Activated naive CD4-positive, alpha-beta T cell treated with anti-CD3 and anti-CD28 coated beads, Interleukin-2, amount 50 U/mL, for 24 hours (primary cell): ENCODE measurements around the gene COLEC11.
"Not testable (repeated sequence)": the region's sequence is repeated elsewhere in the genome, so short reads cannot be mapped to it uniquely, and the experiment has no call there.

Source experiments
- H3K27ac Mint-ChIP-seq: one replicate; pipeline ENCODE4 v1.8.0; 2021; ENCODE audit warnings: mild to moderate bottlenecking, mixed read lengths
- H3K27me3 Mint-ChIP-seq: one replicate; pipeline ENCODE4 v1.8.0; 2021; ENCODE audit warnings: mixed read lengths
- H3K36me3 Mint-ChIP-seq: one replicate; pipeline ENCODE4 v1.8.0; 2021; ENCODE audit warnings: mixed read lengths
- H3K4me1 Mint-ChIP-seq: one replicate; pipeline ENCODE4 v1.8.0; 2021; ENCODE audit warnings: mixed read lengths
- H3K4me3 Mint-ChIP-seq: one replicate; pipeline ENCODE4 v1.8.0; 2021; ENCODE audit warnings: mild to moderate bottlenecking, mixed read lengths
- H3K9me3 Mint-ChIP-seq: one replicate; pipeline ENCODE4 v1.8.0; 2021; ENCODE audit warnings: mixed read lengths

The COLEC11 gene

DNA sequence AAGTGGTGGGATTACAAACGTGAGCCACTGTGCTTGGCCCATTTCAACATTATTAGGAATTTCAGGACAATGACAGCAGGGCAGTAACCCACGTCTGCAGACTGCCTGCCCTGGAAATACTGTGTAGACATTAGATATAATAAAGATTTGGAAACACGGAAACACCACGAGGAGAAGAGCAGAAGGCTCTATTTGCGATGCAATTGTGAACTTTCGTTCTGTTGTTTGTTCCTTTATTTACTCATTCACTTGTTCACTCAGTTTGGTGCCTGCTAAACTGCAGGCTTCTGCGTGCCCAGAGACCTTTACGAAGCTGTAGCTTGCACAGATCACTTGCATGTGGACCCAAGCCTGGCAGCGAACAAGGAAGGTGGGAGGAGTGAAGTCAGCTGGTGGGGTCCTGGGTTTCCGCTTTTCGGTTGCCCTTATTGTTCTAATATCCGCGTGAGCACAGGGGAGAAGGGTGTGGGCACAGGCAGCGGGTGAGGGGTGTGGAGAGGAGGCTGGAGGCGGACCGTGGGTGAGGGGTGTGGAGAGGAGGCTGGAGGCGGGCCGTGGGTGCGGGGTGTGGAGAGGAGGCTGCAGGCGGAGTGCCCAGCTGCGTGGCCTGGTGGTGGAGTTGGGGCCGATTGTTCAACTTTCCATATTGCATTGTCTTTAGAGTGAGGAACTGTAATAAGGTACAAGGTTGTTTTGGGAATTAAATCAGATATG lies 3.4 kb downstream of the COLEC11 start:
- H3K9me3 Mint-ChIP-seq = no peaks in the 10 kb centered on the region
- H3K36me3 Mint-ChIP-seq = peaks cover 8% of the 10 kb centered on the region
- H3K4me1 Mint-ChIP-seq = peaks cover 30% of the 10 kb centered on the region
- no peak overlapping the region for H3K27ac Mint-ChIP-seq
- no peaks in the 10 kb centered on the region for H3K27me3 Mint-ChIP-seq
- no peak overlapping the region for H3K4me3 Mint-ChIP-seq

DNA sequence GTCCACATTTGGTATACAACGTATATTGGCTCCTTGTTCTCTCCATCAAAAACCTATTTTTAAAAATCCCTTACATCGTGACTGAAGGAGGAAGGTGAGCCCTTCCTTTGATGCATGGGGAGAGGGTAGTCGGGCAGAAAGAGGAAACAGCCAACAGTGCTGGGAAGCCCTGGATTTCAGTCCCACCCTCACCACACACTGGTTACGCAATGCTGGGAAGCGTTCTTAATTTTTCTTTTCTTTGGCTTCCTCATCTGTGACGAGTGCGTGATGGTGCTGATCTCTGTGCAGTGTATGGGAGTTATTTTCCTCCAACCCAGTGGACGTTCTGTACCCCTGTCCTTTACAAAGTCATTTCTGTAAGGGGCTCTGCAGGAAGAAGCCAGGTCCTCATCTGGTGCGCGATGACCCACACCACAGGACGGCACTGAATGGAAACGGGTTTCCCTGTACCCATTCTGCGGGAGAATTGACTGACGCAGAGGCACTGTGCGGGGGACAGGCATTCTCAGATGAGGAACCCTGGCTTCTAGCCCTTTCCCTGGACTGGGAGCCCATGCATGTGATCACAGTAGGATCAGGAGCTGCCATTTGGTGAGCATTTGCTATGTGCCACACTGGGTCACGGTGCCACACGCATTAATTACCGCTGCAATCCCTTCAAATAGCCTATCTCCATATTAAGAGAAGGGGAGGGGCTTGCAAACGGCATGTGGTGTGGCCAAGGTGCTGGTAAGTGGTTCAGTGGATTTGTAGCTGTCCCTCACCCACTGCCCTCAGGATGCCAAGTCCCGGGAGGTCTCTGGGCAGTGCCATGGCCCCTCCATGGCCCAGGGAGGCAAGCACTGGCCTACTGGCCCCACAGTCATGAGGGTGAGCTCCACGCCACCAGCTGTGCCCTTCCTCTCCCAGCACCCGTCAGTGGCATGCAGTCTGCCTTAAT lies 4.3 kb downstream of the COLEC11 start:
- Mint-ChIP-seq H3K27ac (no peak overlapping the region), H3K4me1 (peaks cover 30% of the 10 kb centered on the region), H3K27me3 (no peaks in the 10 kb centered on the region), H3K9me3 (no peaks in the 10 kb centered on the region), H3K4me3 (no peak overlapping the region), H3K36me3 (peaks cover 6% of the 10 kb centered on the region)

DNA sequence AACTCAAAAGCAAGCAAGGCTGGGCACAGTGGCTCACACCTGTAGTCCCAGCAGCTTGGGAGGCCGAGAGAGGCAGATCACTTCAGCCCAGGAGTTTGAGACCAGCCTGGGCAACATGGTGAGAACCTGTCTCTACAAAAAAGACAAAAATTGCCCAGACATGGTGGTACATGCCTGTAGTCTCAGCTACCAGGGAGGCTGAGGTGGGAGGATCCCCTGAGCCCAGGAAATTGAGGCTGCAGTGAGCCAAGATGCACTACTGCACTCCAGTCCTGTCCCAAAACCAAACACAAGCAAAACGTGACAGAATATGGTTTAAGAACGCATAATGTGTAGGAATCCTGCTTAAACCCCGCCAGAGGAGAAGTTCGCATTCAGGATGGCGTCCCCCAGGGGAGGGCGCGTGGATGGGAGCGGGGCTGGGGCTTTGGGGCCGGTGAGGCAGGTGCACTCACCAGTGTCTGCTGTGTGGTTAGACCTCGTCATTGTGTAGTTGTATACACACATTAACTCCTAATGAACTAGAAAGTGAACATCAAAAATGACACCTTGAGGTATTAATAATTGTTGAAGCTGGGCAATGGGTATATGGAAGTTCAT lies 5.4 kb downstream of the COLEC11 start:
- H3K9me3 Mint-ChIP-seq = no peaks in the 10 kb centered on the region
- no peaks in the 10 kb centered on the region for H3K27me3 Mint-ChIP-seq
- H3K4me1 Mint-ChIP-seq = peaks cover 29% of the 10 kb centered on the region
- H3K36me3 Mint-ChIP-seq = peaks cover 2% of the 10 kb centered on the region
- H3K4me3 Mint-ChIP-seq = no peak overlapping the region
- no peak overlapping the region for H3K27ac Mint-ChIP-seq

DNA sequence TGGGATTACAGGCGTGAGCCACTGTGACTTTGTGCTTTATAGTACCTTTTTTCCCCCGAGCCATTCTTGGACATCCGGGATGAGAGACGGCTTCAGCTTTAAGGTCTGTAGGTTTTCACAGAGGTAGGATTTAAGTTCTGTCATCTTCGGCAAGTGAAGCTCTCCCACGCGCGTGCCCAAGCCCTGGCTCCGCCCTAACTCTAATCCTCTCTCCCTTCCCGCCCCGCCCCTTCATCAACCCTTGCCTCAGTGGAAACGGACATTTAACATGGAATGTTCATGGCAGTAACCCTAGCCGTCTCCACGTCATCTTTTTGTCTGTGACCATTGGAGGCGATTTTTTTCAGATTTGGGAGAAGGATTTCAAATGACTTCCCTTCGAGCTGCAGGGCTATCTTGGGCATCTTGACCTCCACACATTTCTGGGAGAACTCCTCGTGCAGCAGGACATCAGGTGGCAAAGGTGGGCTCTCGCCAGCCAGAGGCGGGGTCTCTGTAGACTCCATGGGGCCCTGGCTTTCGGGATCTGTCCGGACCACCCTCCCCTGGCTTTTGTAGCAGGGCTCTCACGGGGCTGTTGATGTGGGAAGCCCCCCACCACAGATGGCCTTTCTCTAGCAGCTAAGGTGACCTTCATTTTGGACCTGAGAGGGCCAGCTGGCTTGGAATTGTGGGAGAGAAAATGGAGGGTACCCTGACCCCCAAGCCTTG lies 6.8 kb downstream of the COLEC11 start:
- H3K27me3 Mint-ChIP-seq = no peaks in the 10 kb centered on the region
- no peak overlapping the region for H3K27ac Mint-ChIP-seq
- peaks cover 19% of the 10 kb centered on the region for H3K4me1 Mint-ChIP-seq
- no peak overlapping the region for H3K4me3 Mint-ChIP-seq
- H3K36me3 Mint-ChIP-seq = peaks cover 2% of the 10 kb centered on the region
- no peaks in the 10 kb centered on the region for H3K9me3 Mint-ChIP-seq

DNA sequence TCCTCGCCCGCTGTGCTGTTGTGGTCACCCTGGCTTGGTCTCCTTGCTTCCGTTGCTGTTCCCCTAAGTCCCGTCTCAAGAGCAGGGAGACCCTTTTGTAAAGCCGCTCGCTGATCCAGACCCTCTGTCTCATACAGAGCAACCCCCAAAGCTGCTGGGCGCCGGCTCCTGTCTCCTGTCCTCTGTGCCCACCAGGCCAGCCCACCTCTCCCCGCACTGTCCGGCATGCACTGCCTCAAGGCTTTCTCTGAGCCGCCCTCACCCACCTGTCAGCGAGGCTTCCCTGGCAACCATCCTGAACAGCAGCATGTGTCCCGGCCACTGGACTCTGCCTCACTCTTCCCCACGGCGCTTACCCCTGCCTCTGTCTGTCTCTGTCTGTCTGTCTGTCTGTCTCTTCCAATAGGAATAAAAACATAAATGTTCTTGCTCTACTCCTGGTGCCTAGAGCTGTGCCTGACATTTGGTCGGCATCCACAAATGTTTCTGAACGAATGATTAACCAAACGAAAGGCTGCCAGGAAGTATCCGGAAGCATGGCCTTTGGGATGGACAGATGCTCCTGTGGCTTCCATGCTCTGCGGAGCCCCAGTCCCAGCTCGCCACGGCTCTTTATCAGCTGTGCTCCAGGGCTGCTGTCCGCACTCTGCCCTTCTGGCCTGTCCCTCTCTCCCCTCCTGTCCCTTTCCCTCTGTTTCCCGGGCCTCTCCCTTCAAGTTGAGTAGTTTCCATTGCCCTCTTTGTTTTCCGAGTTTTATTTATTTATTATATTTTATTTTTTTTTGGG lies 7.8 kb downstream of the COLEC11 start:
- Mint-ChIP-seq H3K9me3 (no peaks in the 10 kb centered on the region), H3K4me1 (peaks cover 8% of the 10 kb centered on the region), H3K27me3 (no peaks in the 10 kb centered on the region), H3K4me3 (no peak overlapping the region), H3K27ac (peak overlapping the region; percentile 76), H3K36me3 (no peaks in the 10 kb centered on the region)

DNA sequence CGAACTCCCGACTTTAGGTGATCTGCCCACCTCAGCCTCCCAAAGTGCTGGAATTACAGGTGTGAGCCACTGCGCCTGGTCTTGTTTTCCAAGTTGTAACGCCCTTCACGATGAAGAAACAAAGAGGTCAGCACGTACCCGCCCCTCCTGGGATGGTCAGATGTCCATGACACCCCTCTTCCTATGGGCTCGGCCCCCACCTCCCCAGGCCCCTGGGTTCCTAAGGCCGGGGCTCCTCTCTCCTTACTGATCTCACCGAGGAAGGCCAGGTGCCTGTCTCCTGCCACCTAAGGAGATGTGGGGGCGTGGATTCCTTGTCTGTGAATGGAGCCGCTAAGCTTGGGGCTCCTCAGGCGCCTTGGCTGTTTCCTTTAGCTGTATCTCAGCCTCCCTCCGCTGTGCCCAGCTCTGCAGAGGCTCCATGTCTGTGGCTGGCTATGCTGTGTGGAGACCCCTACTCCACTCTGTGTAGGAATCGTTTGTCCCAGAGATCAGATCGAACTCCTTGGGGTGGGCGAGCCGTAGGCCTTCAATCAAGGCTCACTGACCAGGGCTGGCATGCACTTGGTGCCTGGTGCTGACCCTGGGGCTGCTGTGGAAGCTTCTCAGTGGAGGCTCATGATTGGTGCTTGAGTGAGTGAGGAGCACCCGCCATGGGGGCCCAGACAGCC lies 8.8 kb downstream of the COLEC11 start:
- Mint-ChIP-seq H3K36me3 (no peaks in the 10 kb centered on the region), H3K4me3 (no peak overlapping the region), H3K4me1 (peaks cover 4% of the 10 kb centered on the region), H3K27ac (no peak overlapping the region), H3K9me3 (no peaks in the 10 kb centered on the region), H3K27me3 (no peaks in the 10 kb centered on the region)

DNA sequence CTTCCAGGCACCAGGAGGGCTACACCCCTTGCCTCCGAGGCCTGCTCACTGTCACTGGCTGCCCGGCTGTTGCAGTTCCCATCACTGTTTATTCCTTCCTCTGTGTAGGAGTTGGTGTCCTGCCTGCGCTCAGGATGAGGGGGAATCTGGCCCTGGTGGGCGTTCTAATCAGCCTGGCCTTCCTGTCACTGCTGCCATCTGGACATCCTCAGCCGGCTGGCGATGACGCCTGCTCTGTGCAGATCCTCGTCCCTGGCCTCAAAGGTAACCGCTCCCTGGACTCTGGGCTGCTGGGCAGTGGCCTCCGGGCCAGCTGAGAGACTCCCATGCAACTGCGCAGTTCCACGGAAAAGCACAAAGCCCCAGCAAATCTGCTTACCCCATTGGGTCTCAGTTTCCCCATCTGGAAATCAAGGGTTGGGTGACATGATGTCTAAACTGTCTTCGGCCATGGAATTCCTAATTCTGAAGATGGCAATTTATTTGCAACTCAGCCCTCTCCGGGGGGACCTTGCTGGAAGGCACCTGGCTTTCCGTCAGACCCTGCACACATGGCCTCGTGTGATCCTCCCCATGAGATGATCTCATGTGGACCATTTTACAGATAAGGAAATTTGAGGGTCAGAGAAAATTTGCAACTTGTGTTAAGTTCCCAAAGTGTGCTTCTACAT lies 9.4 kb downstream of the COLEC11 start:
- Mint-ChIP-seq H3K4me3 (no peak overlapping the region), H3K36me3 (no peaks in the 10 kb centered on the region), H3K27ac (no peak overlapping the region), H3K9me3 (no peaks in the 10 kb centered on the region), H3K4me1 (peaks cover 9% of the 10 kb centered on the region), H3K27me3 (no peaks in the 10 kb centered on the region)

DNA sequence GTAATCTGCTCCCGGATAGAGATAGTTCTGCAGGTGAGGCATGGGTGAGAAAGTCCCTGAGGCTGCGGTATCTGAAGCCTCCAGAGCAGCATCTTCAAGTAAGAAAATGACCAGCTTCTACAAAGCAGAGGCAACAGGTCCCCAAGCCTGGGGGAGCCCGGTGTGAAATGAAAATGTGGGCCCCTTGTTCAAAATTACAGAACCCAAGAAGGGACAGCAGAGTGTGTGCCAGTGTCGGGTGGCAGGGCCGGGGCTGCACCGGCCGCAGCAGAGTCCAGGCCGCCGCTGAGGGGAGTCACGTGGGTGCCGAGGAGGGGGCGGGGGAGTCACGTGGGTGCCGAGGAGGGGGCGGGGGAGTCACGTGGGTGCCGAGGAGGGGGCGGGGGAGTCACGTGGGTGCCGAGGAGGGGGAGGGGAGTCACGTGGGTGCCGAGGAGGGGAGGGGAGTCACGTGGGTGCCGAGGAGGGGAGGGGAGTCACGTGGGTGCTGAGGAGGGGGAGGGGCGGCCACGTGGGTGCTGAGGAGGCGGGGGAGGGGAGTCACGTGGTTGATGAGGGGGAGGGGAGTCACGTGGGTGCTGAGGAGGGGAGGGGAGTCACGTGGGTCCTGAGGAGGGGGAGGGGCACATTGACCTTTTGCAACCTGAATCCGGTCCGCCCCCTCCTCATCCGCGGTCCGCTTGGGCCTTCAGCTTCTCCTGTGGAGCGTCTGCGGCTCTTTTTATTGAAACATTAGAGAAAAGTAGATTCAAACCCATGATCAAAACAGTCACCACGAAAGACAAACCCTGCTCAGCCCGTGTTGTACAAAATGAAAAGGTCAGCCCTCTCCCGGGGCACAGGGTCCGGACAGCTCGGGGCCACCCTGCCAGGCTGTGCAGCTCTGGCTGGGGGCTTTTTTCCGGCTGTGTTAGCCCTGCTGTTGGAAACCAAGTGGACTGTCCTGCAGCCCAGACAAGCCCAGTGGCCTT lies 10.4 kb downstream of the COLEC11 start:
- Mint-ChIP-seq H3K4me3 (peak overlapping the region; percentile 66), H3K9me3 (no peaks in the 10 kb centered on the region), H3K27ac (peak overlapping the region; percentile 83), H3K27me3 (no peaks in the 10 kb centered on the region), H3K36me3 (no peaks in the 10 kb centered on the region), H3K4me1 (peaks cover 9% of the 10 kb centered on the region)

DNA sequence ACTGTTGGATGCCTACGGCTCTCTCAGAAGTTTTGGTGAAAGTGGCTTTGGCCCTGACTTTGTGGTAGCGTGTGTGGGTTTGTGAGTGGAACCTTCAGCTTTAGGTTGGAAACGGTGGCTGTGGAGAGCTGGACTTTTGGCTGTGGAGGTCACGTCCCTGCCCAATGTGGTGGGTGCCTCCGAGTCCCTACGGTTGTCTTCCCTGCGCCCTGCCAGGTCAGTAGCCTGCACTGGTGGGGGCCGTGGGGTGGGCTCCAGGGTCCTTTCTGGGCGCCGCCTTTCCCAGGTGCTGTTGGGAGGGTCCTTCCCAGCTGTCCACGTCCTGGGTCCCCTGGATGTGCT lies 11.1 kb downstream of the COLEC11 start:
- H3K4me3 Mint-ChIP-seq = peak overlapping the region; percentile 57
- no peaks in the 10 kb centered on the region for H3K36me3 Mint-ChIP-seq
- no peaks in the 10 kb centered on the region for H3K9me3 Mint-ChIP-seq
- no peaks in the 10 kb centered on the region for H3K27me3 Mint-ChIP-seq
- peaks cover 9% of the 10 kb centered on the region for H3K4me1 Mint-ChIP-seq
- no peak overlapping the region for H3K27ac Mint-ChIP-seq

DNA sequence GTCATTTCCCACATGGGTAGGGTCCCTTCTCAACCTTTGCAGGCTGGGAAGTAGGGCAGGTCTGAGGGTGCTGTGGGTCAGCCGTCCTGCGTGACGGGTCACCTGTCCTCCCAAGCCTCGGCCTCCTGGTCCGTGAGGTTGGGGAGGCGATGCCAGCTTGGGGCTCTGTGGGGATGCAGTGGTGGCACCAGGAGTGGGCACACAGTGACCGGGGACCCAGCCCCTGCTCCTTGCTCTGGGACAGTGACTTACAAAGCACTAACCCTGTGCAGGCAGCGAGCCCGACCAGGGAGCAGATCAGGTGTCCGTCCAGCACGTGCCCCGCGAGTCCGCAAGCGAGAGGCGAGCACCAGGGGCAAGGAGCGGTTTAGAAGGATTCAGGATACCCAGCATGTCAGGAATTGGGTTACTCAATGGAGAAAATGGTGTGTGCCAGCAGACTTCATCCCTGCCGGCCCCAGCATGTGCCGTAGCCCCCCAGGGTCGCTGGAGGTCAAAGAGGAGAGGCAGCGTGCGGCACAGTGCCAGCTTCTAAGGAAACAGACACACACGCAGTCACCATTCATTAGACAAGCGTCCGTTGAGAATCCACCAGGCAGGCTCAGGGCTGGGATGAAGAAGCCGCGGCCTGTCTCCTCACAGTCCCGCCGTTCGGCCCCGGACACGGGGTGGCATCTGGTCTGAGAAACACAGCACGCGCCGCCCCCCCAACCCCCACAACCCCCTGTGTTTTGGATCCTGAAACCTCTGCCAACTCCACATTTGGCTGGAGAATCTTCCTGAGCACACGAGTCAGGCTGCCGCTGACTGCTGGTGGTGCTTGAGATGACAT lies 11.7 kb downstream of the COLEC11 start:
- Mint-ChIP-seq H3K4me3 (no peak overlapping the region), H3K27ac (no peak overlapping the region), H3K9me3 (no peaks in the 10 kb centered on the region), H3K27me3 (no peaks in the 10 kb centered on the region), H3K36me3 (no peaks in the 10 kb centered on the region), H3K4me1 (peaks cover 9% of the 10 kb centered on the region)

DNA sequence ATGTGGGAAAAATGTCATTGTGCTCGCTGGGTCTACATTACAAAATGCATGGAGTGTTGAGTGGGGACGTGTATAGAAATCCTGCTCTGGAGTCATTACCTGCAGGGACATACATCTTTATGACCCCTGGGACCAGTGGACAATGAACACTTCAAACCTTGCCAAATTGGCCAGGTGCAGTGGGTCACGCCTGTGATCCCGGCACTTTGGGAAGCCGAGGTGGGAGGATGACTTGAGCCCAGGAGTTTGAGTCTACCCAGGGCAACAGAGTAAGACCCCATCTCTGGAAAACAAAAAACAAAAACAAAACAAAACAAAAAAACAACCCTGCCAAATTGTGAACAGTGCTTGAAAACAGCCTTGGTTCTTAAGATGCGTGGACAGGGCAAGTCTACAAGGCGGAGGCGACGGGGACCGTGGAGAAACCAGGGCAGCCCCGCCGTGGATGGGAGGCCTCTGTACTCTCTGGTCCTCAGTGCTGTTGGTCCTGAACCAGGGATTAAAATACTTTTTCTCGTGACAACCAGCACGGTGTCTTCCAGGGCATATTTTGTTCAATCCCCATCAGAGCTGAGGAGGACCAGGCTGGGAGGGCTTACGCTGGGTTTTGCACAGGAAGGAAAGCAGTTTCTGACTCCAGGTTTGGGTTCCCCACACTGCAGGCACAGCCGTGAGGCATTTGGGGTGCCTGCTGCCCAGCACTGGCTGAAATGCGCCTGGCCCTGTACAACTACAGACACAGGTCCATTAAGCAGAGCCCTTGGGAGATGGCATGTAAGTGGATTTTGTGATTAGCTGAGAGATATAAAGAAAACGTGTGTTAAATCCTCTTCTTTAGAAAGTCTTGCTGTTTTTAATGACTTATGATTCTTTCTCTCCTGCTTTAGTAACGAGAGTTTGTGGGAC lies 13.7 kb downstream of the COLEC11 start:
- peaks cover 1% of the 10 kb centered on the region for H3K36me3 Mint-ChIP-seq
- H3K27me3 Mint-ChIP-seq = no peaks in the 10 kb centered on the region
- H3K4me1 Mint-ChIP-seq = peaks cover 9% of the 10 kb centered on the region
- no peaks in the 10 kb centered on the region for H3K9me3 Mint-ChIP-seq
- no peak overlapping the region for H3K27ac Mint-ChIP-seq
- H3K4me3 Mint-ChIP-seq = no peak overlapping the region

DNA sequence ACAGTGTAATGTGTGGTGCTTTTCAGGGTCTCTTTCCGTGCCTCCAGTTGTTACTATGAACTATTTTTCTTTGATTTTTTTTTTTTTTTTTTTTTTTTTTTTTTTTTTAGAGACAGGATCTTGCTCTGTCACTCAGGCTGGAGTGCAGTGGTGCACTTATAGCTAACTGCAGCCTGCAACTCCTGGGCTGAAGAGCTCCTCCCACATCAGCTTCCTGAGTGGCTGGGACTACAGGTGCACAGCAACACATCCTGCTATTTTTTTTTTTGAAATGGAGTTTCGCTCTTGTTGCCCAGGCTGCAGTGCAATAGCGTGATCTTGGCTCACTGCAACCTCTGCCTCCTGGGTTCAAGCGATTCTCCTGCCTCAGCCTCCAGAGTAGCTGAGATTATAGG lies 14.4 kb downstream of the COLEC11 start:
- H3K4me3 Mint-ChIP-seq, H3K4me1 Mint-ChIP-seq, H3K27ac Mint-ChIP-seq, H3K9me3 Mint-ChIP-seq, H3K36me3 Mint-ChIP-seq, H3K27me3 Mint-ChIP-seq: not testable (repeated sequence)
